PC-9 (cell line): Measurements from ENCODE around the gene TGM2.

Experiments used
- EZH2 ChIP-seq: fragments of 200-600 bp; sonication (generic); IDR thresholded peaks from 2 replicates; pipeline ENCODE4 v1.8.0; 2017; ENCODE audit warnings: antibody characterized with exemption, low read depth
- TF ChIP-seq, protein P1 (sequence below): fragments of 200-600 bp; sonication (generic); conservative IDR thresholded peaks from 2 replicates; pipeline ENCODE4 v1.6.1; 2017; ENCODE audit warnings: mixed run types, antibody characterized with exemption, mild to moderate bottlenecking, moderate library complexity

DNA sequence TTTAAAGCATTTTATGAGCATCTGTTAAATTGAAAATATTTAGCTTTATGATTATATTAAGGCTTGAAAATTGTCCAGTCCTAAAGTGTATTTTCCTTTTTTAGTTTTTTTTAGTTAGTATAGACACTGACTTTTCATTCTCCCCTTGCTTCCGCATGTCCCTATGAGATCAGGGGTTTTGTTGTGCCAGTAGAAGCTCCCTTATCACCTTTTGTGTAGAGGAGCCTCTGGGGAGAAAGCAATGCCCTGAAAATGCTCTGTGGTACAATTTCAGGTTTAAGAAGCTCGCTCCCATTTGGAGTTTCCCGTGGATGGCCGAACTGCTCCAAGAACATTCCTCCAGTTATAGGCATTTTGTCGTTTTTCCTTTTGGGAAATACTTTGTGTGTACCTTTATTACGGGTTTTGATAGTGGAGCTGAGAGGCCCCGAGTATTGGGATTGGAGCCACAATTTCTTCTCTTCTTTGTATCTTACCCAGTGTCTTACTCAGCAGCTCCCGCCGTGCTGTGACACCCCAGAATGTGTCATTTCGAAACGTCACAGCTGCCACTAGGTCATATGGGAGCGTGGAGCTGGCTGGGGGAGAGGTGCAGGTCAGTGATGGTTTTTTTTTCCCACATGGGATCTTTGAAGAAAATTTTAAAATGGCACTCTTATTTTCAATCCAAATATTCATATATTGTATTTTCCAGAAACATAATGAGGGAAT is 81.6 kb downstream of the TGM2 start:
- TF ChIP-seq, protein P1, sequence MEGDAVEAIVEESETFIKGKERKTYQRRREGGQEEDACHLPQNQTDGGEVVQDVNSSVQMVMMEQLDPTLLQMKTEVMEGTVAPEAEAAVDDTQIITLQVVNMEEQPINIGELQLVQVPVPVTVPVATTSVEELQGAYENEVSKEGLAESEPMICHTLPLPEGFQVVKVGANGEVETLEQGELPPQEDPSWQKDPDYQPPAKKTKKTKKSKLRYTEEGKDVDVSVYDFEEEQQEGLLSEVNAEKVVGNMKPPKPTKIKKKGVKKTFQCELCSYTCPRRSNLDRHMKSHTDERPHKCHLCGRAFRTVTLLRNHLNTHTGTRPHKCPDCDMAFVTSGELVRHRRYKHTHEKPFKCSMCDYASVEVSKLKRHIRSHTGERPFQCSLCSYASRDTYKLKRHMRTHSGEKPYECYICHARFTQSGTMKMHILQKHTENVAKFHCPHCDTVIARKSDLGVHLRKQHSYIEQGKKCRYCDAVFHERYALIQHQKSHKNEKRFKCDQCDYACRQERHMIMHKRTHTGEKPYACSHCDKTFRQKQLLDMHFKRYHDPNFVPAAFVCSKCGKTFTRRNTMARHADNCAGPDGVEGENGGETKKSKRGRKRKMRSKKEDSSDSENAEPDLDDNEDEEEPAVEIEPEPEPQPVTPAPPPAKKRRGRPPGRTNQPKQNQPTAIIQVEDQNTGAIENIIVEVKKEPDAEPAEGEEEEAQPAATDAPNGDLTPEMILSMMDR, result no peak
- TF ChIP-seq EZH2, result no peak
